Measurements from ENCODE around the gene ARHGDIB.

- TF ChIP-seq EP300 (IDR thresholded peaks at IDR 0.05) (no peak), POLR2A (IDR thresholded peaks at IDR 0.05) (no peak), CTCF (IDR thresholded peaks at IDR 0.05) (no peak)
These were observed 45.7 kb downstream of the ARHGDIB start for GRCh38 chr12:14915736-14916135.

Measured in stomach (tissue), 4 donors.